ENCODE measurements around the gene CAND1.

The CAND1 gene

GRCh38 chr12:67367843-67368242 is 98.7 kb downstream of the CAND1 start:
- H3K36me3 Mint-ChIP-seq (ENCODE audit: low read depth) = peaks cover 1% of the 10 kb centered on the region
- H3K4me3 Mint-ChIP-seq = no peak overlapping the region
- H3K27me3 Mint-ChIP-seq (ENCODE audit: low read depth) = peaks cover 3% of the 10 kb centered on the region
- H3K4me1 Mint-ChIP-seq (ENCODE audit: low read depth) = no peaks in the 10 kb centered on the region
- peaks cover 8% of the 10 kb centered on the region for H3K9me3 Mint-ChIP-seq
- H3K27ac Mint-ChIP-seq = no peak overlapping the region
